HepG2 (cell line): ENCODE measurements around the gene TEX51. TPM values are rescaled to one million over a fixed set of nuclear protein-coding genes. Genes with fewer than 3 reads are reported as not detected.

Experiments used
- ATAC-seq: fragments of 200-7000 bp; cut with Tn5 transposase; 3 replicates; pipeline ENCODE4 v1.9.1; 2020; ENCODE audit warnings: mild to moderate bottlenecking, moderate library complexity
- BruUV-seq: library from RNA; stranded (reverse); fragments of 400-500 nt; replicated peaks from 2 replicates; lab custom pipeline; 2021; lab: Mats Ljungman, UMichigan
- CTCF ChIA-PET: fragments of 300-600 bp; formaldehyde crosslinking; extraction: SDS; loops from one replicate; lab custom pipeline; 2021; ENCODE audit warnings: low total read pairs, inconsistent platforms, low intra/inter-chr PET ratio; lab: Yijun Ruan, JAX
- POLR2A ChIA-PET: fragments of 350-600 bp; sonication (Branson Sonifier 250); formaldehyde crosslinking; loops from one replicate; lab custom pipeline; 2020; ENCODE audit warnings: antibody characterized with exemption, inconsistent platforms; lab: Yijun Ruan, JAX
- DNase-seq: peaks from one replicate; pipeline ENCODE4 v3.0.0-alpha.2; 2015; ENCODE audit warnings: low spot score
- FAIRE-seq: peaks from 3 replicates; lab custom pipeline; 2011; peaks lifted over from hg19 to GRCh38; lab: Jason Lieb, UNC
- H2AFZ ChIP-seq: one replicate; pipeline ENCODE4 v1.6.1; 2011; ENCODE audit warnings: low read length, inconsistent platforms
- H3K27ac ChIP-seq: fragments of 300-600 bp; 3 replicates; pipeline ENCODE4 v1.8.0; 2011; ENCODE audit warnings: mixed run types, mild to moderate bottlenecking, mixed read lengths, low read length, inconsistent platforms; ENCODE audit not compliant: insufficient read depth; ENCODE audit errors: extremely low read length
- H3K27me3 ChIP-seq, 2 experiments: fragments of 200-600 bp in 1 of 2; 2 replicates in 1 of 2; 3 replicates in 1 of 2; pipeline versions ENCODE4 v1.6.0 to v1.8.0; 2011; ENCODE audit warnings: low read length in 2 of 2, mild to moderate bottlenecking in 2 of 2, moderate library complexity in 2 of 2, inconsistent platforms in 1 of 2; ENCODE audit not compliant: insufficient read depth in 2 of 2, control insufficient read depth in 1 of 2
- H3K36me3 ChIP-seq, 2 experiments: fragments of 200-600 bp in 1 of 2; replicated peaks in 1 of 2; 2 replicates in 1 of 2; 3 replicates in 1 of 2; pipeline versions ENCODE4 v1.5.1 to v1.8.0; 2011; ENCODE audit warnings: low read length in 2 of 2, inconsistent platforms in 1 of 2; ENCODE audit not compliant: insufficient read depth in 2 of 2, control insufficient read depth in 1 of 2
- H3K4me1 ChIP-seq: 2 replicates; pipeline ENCODE4 v1.5.1; 2012; ENCODE audit warnings: low read length, inconsistent platforms; ENCODE audit not compliant: insufficient read depth
- H3K4me2 ChIP-seq: 2 replicates; pipeline ENCODE4 v1.6.0; 2011; ENCODE audit warnings: low read depth, low read length, inconsistent platforms
- H3K4me3 ChIP-seq, 3 experiments: fragments of 200-600 bp in 1 of 3; sonication (generic), shearing (Covaris generic) in 1 of 3; replicated peaks in 1 of 3; 2 replicates each; pipeline ENCODE4 v1.5.1; 2011 to 2016; ENCODE audit warnings: low read length in 3 of 3, inconsistent platforms in 2 of 3, low read depth in 2 of 3, mild to moderate bottlenecking in 2 of 3, control low read depth in 1 of 3, mixed read lengths in 1 of 3; ENCODE audit not compliant: insufficient read depth in 1 of 3
- H3K79me2 ChIP-seq: one replicate; pipeline ENCODE4 v1.6.1; 2011; ENCODE audit warnings: low read length, inconsistent platforms; ENCODE audit not compliant: insufficient read depth
- H3K9ac ChIP-seq: 2 replicates; pipeline ENCODE4 v1.6.0; 2011; ENCODE audit warnings: mild to moderate bottlenecking, low read depth, low read length, inconsistent platforms; ENCODE audit not compliant: insufficient read depth
- H3K9me3 ChIP-seq: 2 replicates; pipeline ENCODE4 v1.5.1; 2012; ENCODE audit warnings: mild to moderate bottlenecking, low read length
- H4K20me1 ChIP-seq: 2 replicates; pipeline ENCODE4 v1.6.0; 2011; ENCODE audit warnings: inconsistent platforms, mild to moderate bottlenecking, low read length, moderate library complexity; ENCODE audit not compliant: insufficient read depth
- ASH2L ChIP-seq: fragments of 300-600, 200-600 bp; sonication (generic); IDR thresholded peaks from 2 replicates; pipeline ENCODE4 v1.7.0; 2017; ENCODE audit warnings: low read depth, mild to moderate bottlenecking, moderate library complexity, mixed read lengths, low read length; ENCODE audit not compliant: insufficient read length
- DMAP1 ChIP-seq: IDR thresholded peaks from 2 replicates; pipeline ENCODE4 v1.6.1; 2016
- HNRNPK ChIP-seq: fragments of 200-400 bp; formaldehyde crosslinking; IDR thresholded peaks from 2 replicates; pipeline ENCODE4 v1.6.1; 2018; ENCODE audit warnings: low read length, low read depth, moderate library complexity, mild to moderate bottlenecking; ENCODE audit not compliant: poor library complexity, severe bottlenecking
- MTF2 ChIP-seq: sonication (generic); formaldehyde crosslinking; IDR thresholded peaks from 2 replicates; pipeline ENCODE4 v1.5.0; 2020; ENCODE audit warnings: missing genetic modification reagents, borderline replicate concordance
- MXD3 ChIP-seq: IDR thresholded peaks from 2 replicates; pipeline ENCODE4 v1.6.1; 2016; ENCODE audit warnings: mild to moderate bottlenecking, missing biosample characterization, missing genetic modification reagents
- NFRKB ChIP-seq: fragments of 450-650 bp; IDR thresholded peaks from 2 replicates; pipeline ENCODE4 v1.6.1; 2017
- PLRG1 ChIP-seq: fragments of 450-650 bp; conservative IDR thresholded peaks from 2 replicates; pipeline ENCODE4 v1.6.1; 2016
- POLR2G ChIP-seq: fragments of 200-400 bp; formaldehyde crosslinking; IDR thresholded peaks from 2 replicates; pipeline ENCODE4 v1.6.1; 2018; ENCODE audit warnings: mild to moderate bottlenecking, low read depth, low read length, moderate library complexity
- PTBP1 ChIP-seq: fragments of 200-400 bp; formaldehyde crosslinking; IDR thresholded peaks from 2 replicates; pipeline ENCODE4 v1.6.1; 2018; ENCODE audit warnings: low read length, low read depth; ENCODE audit not compliant: poor library complexity, severe bottlenecking
- THRA ChIP-seq: sonication (generic); formaldehyde crosslinking; IDR thresholded peaks from 2 replicates; pipeline ENCODE4 v1.4.0; 2020; ENCODE audit warnings: missing genetic modification reagents, borderline replicate concordance
- ZC3H13 ChIP-seq: sonication (generic); formaldehyde crosslinking; IDR thresholded peaks from 2 replicates; pipeline ENCODE4 v1.8.1; 2023; ENCODE audit warnings: mild to moderate bottlenecking, missing genetic modification reagents, moderate library complexity
- ZNF710 ChIP-seq: sonication (generic); formaldehyde crosslinking; IDR thresholded peaks from 2 replicates; pipeline ENCODE4 v1.5.0; 2020; ENCODE audit warnings: mild to moderate bottlenecking, missing genetic modification reagents, borderline replicate concordance
- WGBS: methylation state at CpG from one replicate; pipeline ENCODE4 v1.1.6; 2017; ENCODE audit warnings: low lambda C conversion rate; 5-methylcytosine and 5-hydroxymethylcytosine counted together
- in situ Hi-C: cut with HindIII; loops from 2 replicates; pipeline ENCODE4 v1.10.0; 2017; ENCODE audit warnings: low pct_unique_long_range_greater_than_20kb; ENCODE audit not compliant: extremely low pct_ligation_motif_present
- intact Hi-C: fragments of 100-400 bp; cut with micrococcal nuclease; formaldehyde crosslinking; loops from one replicate; pipeline ENCODE4 v1.10.0; 2022; ENCODE audit not compliant: unreplicated experiment
- polyA plus RNA-seq, 8 experiments: library from polyadenylated mRNA; depleted of rRNA in 3 of 8; stranded (reverse) in 7 of 8; unstranded in 1 of 8; fragments of >200 nt; fragmentation: Illumina TruSeq in 4 of 8; extraction: Trizol in 4 of 8; gene quantifications; 2 replicates each; pipeline versions ENCODE4 v1.2.1 to v1.2.3, GENCODE V29; 2011 to 2016; ENCODE audit warnings: low read depth in 4 of 8, missing spikeins in 1 of 8, mixed read lengths in 1 of 8; ENCODE audit not compliant: insufficient read depth in 1 of 8
- total RNA-seq, 5 experiments: library from RNA; depleted of rRNA; stranded (reverse); fragments of >200 nt; fragmentation: Illumina TruSeq; extraction: Trizol; gene quantifications; 2 replicates each; pipeline ENCODE4 v1.2.3, GENCODE V29; 2016; ENCODE audit warnings: low read depth in 1 of 5

TEX51 gene
- total and polyA plus RNA-seq, 2 of the 13 experiments (the other 11 are each of a cell fraction or from before 2014, with no cell fraction given) = not detected

- Histone ChIP-seq H3K9ac (no peak overlapping the region), H2AFZ (no peak overlapping the region), H3K79me2 (no peaks in the 10 kb centered on the region), H4K20me1 (no peaks in the 10 kb centered on the region), H3K27me3 (peaks cover 0 to 26% of the 10 kb centered on the region in 2 experiments; a peak in 2 of 5 replicates), H3K9me3 (no peaks in the 10 kb centered on the region), H3K4me2 (no peak overlapping the region), H3K27ac (no peak overlapping the region), H3K36me3 (no peaks in the 10 kb centered on the region), H3K4me1 (no peaks in the 10 kb centered on the region), H3K4me3 (no peak overlapping the region)
- 4% methylated on average over 4 of the region's 4 CpGs for WGBS
- POLR2A ChIA-PET = no interaction called here
- no peak for DNase-seq
- in situ Hi-C loops = no loop called here
- ATAC-seq = no peak
- CTCF ChIA-PET = no interaction called here
- intact Hi-C loops = no loop called here
- FAIRE-seq = no peak
- no TSS peak for BruUV-seq
- TF ChIP-seq DMAP1 (CRISPR knock-in tag) = no peak
- TF ChIP-seq, all 625 proteins: peak for 0
Observed at GRCh38 chr2:126895336-126895735, 3.4 kb upstream of the TEX51 start.

- ChIA-PET CTCF (no interaction called here), POLR2A (no interaction called here)
- no peak for FAIRE-seq
- in situ Hi-C loops = no loop called here
- no peaks in the 10 kb centered on the region for H3K79me2 ChIP-seq
- BruUV-seq = no TSS peak
- DNase-seq = no peak
- ATAC-seq = no peak
- no peak overlapping the region for H3K4me2 ChIP-seq
- H4K20me1 ChIP-seq = no peaks in the 10 kb centered on the region
- H3K27me3 ChIP-seq = peaks cover 0 to 16% of the 10 kb centered on the region in 2 experiments; a peak in 1 of 5 replicates
- 4% methylated on average over 4 of the region's 4 CpGs for WGBS
- H3K36me3 ChIP-seq = no peaks in the 10 kb centered on the region
- TF ChIP-seq MTF2 = no peak
- no peak for TF ChIP-seq POLR2G
- TF ChIP-seq ASH2L = no peak
- no peak for TF ChIP-seq PLRG1
- TF ChIP-seq ZNF710 (CRISPR knock-in tag) = no peak
- no peak for TF ChIP-seq PTBP1
- TF ChIP-seq MXD3 (CRISPR knock-in tag) = no peak
- TF ChIP-seq HNRNPK = no peak
- TF ChIP-seq THRA (CRISPR knock-in tag) = no peak
- no peak for TF ChIP-seq NFRKB
- TF ChIP-seq ZC3H13 (CRISPR knock-in tag) = no peak
- no peak overlapping the region for H3K9ac ChIP-seq
- no peak overlapping the region for H3K27ac ChIP-seq
- H3K9me3 ChIP-seq = no peaks in the 10 kb centered on the region
- intact Hi-C loops = no loop called here
- no peak overlapping the region for H3K4me3 ChIP-seq
- no peak overlapping the region for H2AFZ ChIP-seq
- no peaks in the 10 kb centered on the region for H3K4me1 ChIP-seq
Observed at GRCh38 chr2:126896471-126896870, 2.2 kb upstream of the TEX51 start.
